Embryonic facial prominence (tissue), 1 donor: ENCODE results near the gene TMEM72.

Experiments
- DNase-seq: peaks from one replicate; pipeline ENCODE4 v3.0.0-alpha.2; 2016; ENCODE audit errors: extremely low spot score

TMEM72 gene

GRCh38 chr10:44954042-44954441 is 42.9 kb downstream of the TMEM72 start:
- no peak for DNase-seq

- no peak for DNase-seq
Measured at GRCh38 chr10:44954962-44955361, 43.8 kb downstream of the TMEM72 start.

- no peak for DNase-seq
Measured at GRCh38 chr10:44955413-44956070, 44.4 kb downstream of the TMEM72 start.

- no peak for DNase-seq
Measured at GRCh38 chr10:44956226-44956625, 45.1 kb downstream of the TMEM72 start.

GRCh38 chr10:44956717-44957706 is 45.9 kb downstream of the TMEM72 start:
- DNase-seq, result no peak

GRCh38 chr10:44958196-44958897 is 47.2 kb downstream of the TMEM72 start:
- DNase-seq, result no peak

- no peak for DNase-seq
Measured at GRCh38 chr10:44958898-44959246, 47.7 kb downstream of the TMEM72 start.

- DNase-seq, result no peak
Measured at GRCh38 chr10:44959247-44960087, 48.3 kb downstream of the TMEM72 start, which contains the start of gene RASSF4. Gene RASSF4, plus strand, starts transcription at chr10:44959802. Its CDS starts 10,401 bp downstream, at chr10:44970203.

GRCh38 chr10:44960088-44960460 is 48.9 kb downstream of the TMEM72 start:
- no peak for DNase-seq

GRCh38 chr10:44960482-44961229 is 49.5 kb downstream of the TMEM72 start:
- no peak for DNase-seq

GRCh38 chr10:44961230-44961571 is 50.1 kb downstream of the TMEM72 start:
- no peak for DNase-seq

- no peak for DNase-seq
Measured at GRCh38 chr10:44961931-44962750, 51.0 kb downstream of the TMEM72 start.

- DNase-seq, result no peak
Measured at GRCh38 chr10:44962870-44963738, 52.0 kb downstream of the TMEM72 start.

- DNase-seq, result no peak
Measured at GRCh38 chr10:44963772-44964633, 52.9 kb downstream of the TMEM72 start.

- no peak for DNase-seq
Measured at GRCh38 chr10:44965104-44965503, 54.0 kb downstream of the TMEM72 start.

GRCh38 chr10:44965651-44966097 is 54.5 kb downstream of the TMEM72 start:
- no peak for DNase-seq

- no peak for DNase-seq
Measured at GRCh38 chr10:44966129-44966815, 55.1 kb downstream of the TMEM72 start.
